H9 (cell line): Measurements from ENCODE around the gene SLC6A8. TPM values are rescaled to one million over a fixed set of nuclear protein-coding genes. Genes with fewer than 3 reads are reported as not detected.

Experiments
- DNase-seq: peaks from one replicate; pipeline ENCODE4 v3.0.0-alpha.2; 2017
- H2AFZ ChIP-seq: one replicate; pipeline ENCODE4 v1.6.1; 2013; ENCODE audit warnings: mild to moderate bottlenecking, low read length, control low read depth, moderate library complexity
- H2AK5ac ChIP-seq: 2 replicates; pipeline ENCODE4 v1.6.1; 2013; ENCODE audit warnings: low read length, control low read depth, mixed read lengths; ENCODE audit not compliant: insufficient read length
- H2BK120ac ChIP-seq: one replicate; pipeline ENCODE4 v1.6.1; 2013; ENCODE audit warnings: low read depth, mild to moderate bottlenecking, low read length, control low read depth, inconsistent platforms; ENCODE audit not compliant: poor library complexity, severe bottlenecking
- H2BK12ac ChIP-seq: 2 replicates; pipeline ENCODE4 v1.6.1; 2013; ENCODE audit warnings: low read length, control low read depth, mixed read lengths, low read depth; ENCODE audit not compliant: insufficient read length
- H2BK15ac ChIP-seq: 2 replicates; pipeline ENCODE4 v1.6.1; 2013; ENCODE audit warnings: low read depth, low read length, control low read depth
- H2BK20ac ChIP-seq: one replicate; pipeline ENCODE4 v1.6.1; 2013; ENCODE audit warnings: low read depth, mild to moderate bottlenecking, low read length, control low read depth, inconsistent platforms; ENCODE audit not compliant: poor library complexity, severe bottlenecking
- H2BK5ac ChIP-seq: 2 replicates; pipeline ENCODE4 v1.6.1; 2013; ENCODE audit warnings: low read length, control low read depth, mixed read lengths; ENCODE audit not compliant: insufficient read length
- H3K14ac ChIP-seq: 2 replicates; pipeline ENCODE4 v1.6.1; 2013; ENCODE audit warnings: low read length, control low read depth; ENCODE audit not compliant: insufficient read depth
- H3K18ac ChIP-seq: 2 replicates; pipeline ENCODE4 v1.6.1; 2013; ENCODE audit warnings: low read depth, mild to moderate bottlenecking, mixed read lengths, low read length, control low read depth; ENCODE audit not compliant: insufficient read length
- H3K23ac ChIP-seq: 2 replicates; pipeline ENCODE4 v1.6.1; 2013; ENCODE audit warnings: low read length, control low read depth, mixed read lengths, low read depth; ENCODE audit not compliant: insufficient read length
- H3K23me2 ChIP-seq: 2 replicates; pipeline ENCODE4 v1.6.1; 2013; ENCODE audit warnings: low read depth, mild to moderate bottlenecking, mixed read lengths, low read length, control low read depth; ENCODE audit not compliant: insufficient read length, poor library complexity, severe bottlenecking
- H3K27ac ChIP-seq: 2 replicates; pipeline ENCODE4 v1.5.1; 2013; ENCODE audit warnings: low read length, control low read depth, mixed read lengths, low read depth; ENCODE audit not compliant: insufficient read length
- H3K27me3 ChIP-seq: 2 replicates; pipeline ENCODE4 v1.6.1; 2013; ENCODE audit warnings: low read length, control low read depth, inconsistent platforms; ENCODE audit not compliant: insufficient read depth
- H3K4ac ChIP-seq: 2 replicates; pipeline ENCODE4 v1.6.1; 2013; ENCODE audit warnings: low read depth, mild to moderate bottlenecking, control low read depth, inconsistent platforms, low read length, moderate library complexity
- H3K4me1 ChIP-seq: 2 replicates; pipeline ENCODE4 v1.6.1; 2013; ENCODE audit warnings: low read length, control low read depth, inconsistent platforms; ENCODE audit not compliant: insufficient read depth
- H3K4me2 ChIP-seq: 2 replicates; pipeline ENCODE4 v1.6.1; 2013; ENCODE audit warnings: low read length, control low read depth, mixed read lengths; ENCODE audit not compliant: insufficient read length, insufficient read depth
- H3K56ac ChIP-seq: 2 replicates; pipeline ENCODE4 v1.6.1; 2013; ENCODE audit warnings: low read depth, mild to moderate bottlenecking, mixed read lengths, low read length, control low read depth; ENCODE audit not compliant: insufficient read length
- H3K79me1 ChIP-seq: 2 replicates; pipeline ENCODE4 v1.6.1; 2013; ENCODE audit warnings: low read depth, mild to moderate bottlenecking, moderate library complexity, low read length, control low read depth, inconsistent platforms; ENCODE audit not compliant: insufficient read depth, poor library complexity, severe bottlenecking
- H3K79me2 ChIP-seq: 2 replicates; pipeline ENCODE4 v1.6.1; 2013; ENCODE audit warnings: low read length, control low read depth, inconsistent platforms; ENCODE audit not compliant: insufficient read depth
- H3K9ac ChIP-seq: 2 replicates; pipeline ENCODE4 v1.6.1; 2013; ENCODE audit warnings: low read length, control low read depth, mixed read lengths; ENCODE audit not compliant: insufficient read length; ENCODE audit errors: extremely low read depth
- H3K9me3 ChIP-seq: one replicate; pipeline ENCODE4 v1.6.1; 2013; ENCODE audit warnings: low read depth, low read length, inconsistent platforms; ENCODE audit not compliant: control insufficient read depth
- H3T11ph ChIP-seq: one replicate; pipeline ENCODE4 v1.6.1; 2013; ENCODE audit warnings: mild to moderate bottlenecking, low read length, control low read depth, inconsistent platforms
- H4K20me1 ChIP-seq: one replicate; pipeline ENCODE4 v1.6.1; 2013; ENCODE audit not compliant: control insufficient read depth, insufficient read length, insufficient read depth
- H4K5ac ChIP-seq: 2 replicates; pipeline ENCODE4 v1.6.1; 2013; ENCODE audit warnings: low read depth, mild to moderate bottlenecking, mixed read lengths, low read length, control low read depth; ENCODE audit not compliant: insufficient read length
- H4K8ac ChIP-seq: replicated peaks from 2 replicates; pipeline ENCODE4 v1.6.1; 2013; ENCODE audit warnings: low read length, control low read depth, mixed read lengths, low read depth; ENCODE audit not compliant: insufficient read length
- H4K91ac ChIP-seq: 2 replicates; pipeline ENCODE4 v1.6.1; 2013; ENCODE audit warnings: low read depth, mild to moderate bottlenecking, moderate library complexity, mixed read lengths, low read length, control low read depth; ENCODE audit not compliant: insufficient read length
- H3K27ac Mint-ChIP-seq, 3 experiments: 2 replicates in 2 of 3; 3 replicates in 1 of 3; pipeline ENCODE4 v1.8.0; 2020 to 2021; ENCODE audit warnings: mixed read lengths in 3 of 3, mild to moderate bottlenecking in 1 of 3, moderate library complexity in 1 of 3
- H3K27me3 Mint-ChIP-seq: 2 replicates; pipeline ENCODE4 v1.8.0; 2021; ENCODE audit warnings: low read depth, mild to moderate bottlenecking, moderate library complexity, mixed read lengths
- H3K36me3 Mint-ChIP-seq, 3 experiments: 2 replicates in 2 of 3; 3 replicates in 1 of 3; pipeline ENCODE4 v1.8.0; 2020 to 2021; ENCODE audit warnings: low read depth in 3 of 3, mixed read lengths in 3 of 3; ENCODE audit not compliant: insufficient read depth in 1 of 3
- H3K4me1 Mint-ChIP-seq, 2 experiments: 2 replicates each; pipeline ENCODE4 v1.8.0; 2020; ENCODE audit warnings: mixed read lengths in 2 of 2
- H3K4me3 Mint-ChIP-seq, 2 experiments: 2 replicates in 1 of 2; 3 replicates in 1 of 2; pipeline ENCODE4 v1.8.0; 2020 to 2021; ENCODE audit warnings: mild to moderate bottlenecking in 2 of 2, mixed read lengths in 2 of 2, moderate library complexity in 1 of 2
- H3K9me3 Mint-ChIP-seq, 2 experiments: 2 replicates in 1 of 2; 3 replicates in 1 of 2; pipeline ENCODE4 v1.8.0; 2020; ENCODE audit warnings: mild to moderate bottlenecking in 2 of 2, mixed read lengths in 2 of 2, moderate library complexity in 1 of 2
- WGBS: extraction: QIAGEN DNeasy Blood & Tissue Kit; methylation state at CpG from one replicate; pipeline ENCODE4 v1.1.7; 2013; ENCODE audit warnings: missing lambda C conversion rate, low lambda C conversion rate, mixed read lengths; ENCODE audit not compliant: insufficient read length; ENCODE audit errors: extremely low coverage; 5-methylcytosine and 5-hydroxymethylcytosine counted together
- total RNA-seq: library from RNA; stranded (reverse); gene quantifications from 2 replicates; pipeline ENCODE4 v1.2.1, GENCODE V29; 2021
- TF ChIP-seq, protein P1 (sequence below): fragments of 200-600 bp; sonication (generic); conservative IDR thresholded peaks from 3 replicates; pipeline ENCODE4 v1.8.0; 2021; ENCODE audit warnings: antibody characterized with exemption, mild to moderate bottlenecking

SLC6A8 gene
- total RNA-seq, 1 experiment from 2014 or later: 229 TPM

DNA sequence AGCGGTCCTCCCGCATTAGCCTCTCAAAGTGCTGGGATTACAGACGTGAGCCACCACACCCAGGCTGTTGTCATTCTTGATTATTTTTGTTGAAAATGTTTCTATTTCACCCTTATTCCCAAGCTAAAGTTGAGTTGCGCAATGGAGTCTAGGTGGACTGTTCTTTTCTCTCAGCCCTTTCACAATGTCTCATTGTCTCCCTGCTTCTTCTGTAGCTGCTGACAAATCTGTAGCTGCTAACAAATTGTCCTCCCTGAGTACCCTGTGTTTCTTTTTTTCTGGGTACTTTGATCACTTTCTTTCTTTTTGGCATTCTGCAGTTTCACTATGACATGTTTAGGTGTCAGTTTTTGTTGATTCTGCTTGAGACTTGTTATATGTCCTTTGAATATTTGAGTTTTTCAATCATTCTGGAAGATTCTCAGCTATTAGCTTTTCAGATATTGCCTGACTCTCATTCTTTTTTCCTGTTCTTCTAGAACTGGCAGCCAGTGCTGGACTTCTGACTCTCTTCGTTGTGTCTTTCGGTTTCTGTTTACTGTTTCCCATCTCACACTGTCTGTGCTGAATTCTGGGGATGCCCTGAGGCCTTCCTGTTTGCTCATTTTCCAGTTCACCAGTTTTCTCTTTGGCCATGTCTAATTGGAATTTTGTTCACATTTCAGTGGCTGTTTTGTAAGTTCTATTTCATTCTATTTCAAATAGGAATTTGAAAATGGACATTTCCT is 43.6 kb downstream of the SLC6A8 start:
- no peak overlapping the region for H3K56ac ChIP-seq
- H2BK20ac ChIP-seq: no peak overlapping the region
- H3K27ac ChIP-seq: no peak overlapping the region
- no peak overlapping the region for H3K23ac ChIP-seq
- no peak overlapping the region for H2BK15ac ChIP-seq
- no peak overlapping the region for H3K4ac ChIP-seq
- H3K14ac ChIP-seq: no peak overlapping the region
- Mint-ChIP-seq H3K4me1 (peaks cover 17 to 19% of the 10 kb centered on the region in 2 experiments), H3K27ac (no peak overlapping the region), H3K9me3 (peaks cover 73 to 82% of the 10 kb centered on the region in 2 experiments), H3K36me3 (peaks cover 10 to 38% (median 37%) of the 10 kb centered on the region in 3 experiments), H3K27me3 (no peaks in the 10 kb centered on the region; the same call in 1 of the 2 replicates), H3K4me3 (no peak overlapping the region)
- H2BK12ac ChIP-seq: no peak overlapping the region
- H4K91ac ChIP-seq: no peak overlapping the region
- TF ChIP-seq, protein P1, sequence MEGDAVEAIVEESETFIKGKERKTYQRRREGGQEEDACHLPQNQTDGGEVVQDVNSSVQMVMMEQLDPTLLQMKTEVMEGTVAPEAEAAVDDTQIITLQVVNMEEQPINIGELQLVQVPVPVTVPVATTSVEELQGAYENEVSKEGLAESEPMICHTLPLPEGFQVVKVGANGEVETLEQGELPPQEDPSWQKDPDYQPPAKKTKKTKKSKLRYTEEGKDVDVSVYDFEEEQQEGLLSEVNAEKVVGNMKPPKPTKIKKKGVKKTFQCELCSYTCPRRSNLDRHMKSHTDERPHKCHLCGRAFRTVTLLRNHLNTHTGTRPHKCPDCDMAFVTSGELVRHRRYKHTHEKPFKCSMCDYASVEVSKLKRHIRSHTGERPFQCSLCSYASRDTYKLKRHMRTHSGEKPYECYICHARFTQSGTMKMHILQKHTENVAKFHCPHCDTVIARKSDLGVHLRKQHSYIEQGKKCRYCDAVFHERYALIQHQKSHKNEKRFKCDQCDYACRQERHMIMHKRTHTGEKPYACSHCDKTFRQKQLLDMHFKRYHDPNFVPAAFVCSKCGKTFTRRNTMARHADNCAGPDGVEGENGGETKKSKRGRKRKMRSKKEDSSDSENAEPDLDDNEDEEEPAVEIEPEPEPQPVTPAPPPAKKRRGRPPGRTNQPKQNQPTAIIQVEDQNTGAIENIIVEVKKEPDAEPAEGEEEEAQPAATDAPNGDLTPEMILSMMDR: no peak
- H2BK5ac ChIP-seq: no peak overlapping the region
- no peak overlapping the region for H2AK5ac ChIP-seq
- no peaks in the 10 kb centered on the region for H3K79me1 ChIP-seq
- no peak for DNase-seq
- no peaks in the 10 kb centered on the region for H3K23me2 ChIP-seq
- H3K4me1 ChIP-seq: no peaks in the 10 kb centered on the region
- H3K4me2 ChIP-seq: no peak overlapping the region
- H3K9me3 ChIP-seq: peaks cover 49% of the 10 kb centered on the region
- no peaks in the 10 kb centered on the region for H4K20me1 ChIP-seq
- no peak overlapping the region for H2AFZ ChIP-seq
- no peak overlapping the region for H3K18ac ChIP-seq
- no peaks in the 10 kb centered on the region for H3K79me2 ChIP-seq
- no CpG with 5 or more reads among the region's 6 CpGs for WGBS
- H3K27me3 ChIP-seq: no peaks in the 10 kb centered on the region
- H4K8ac ChIP-seq: no peak overlapping the region
- H3K9ac ChIP-seq: no peak overlapping the region
- H2BK120ac ChIP-seq: no peak overlapping the region
- no peak overlapping the region for H3T11ph ChIP-seq
- H4K5ac ChIP-seq: no peak overlapping the region
